ENCODE data around the gene CLPTM1L.
"Not testable (repeated sequence)": the region's sequence is repeated elsewhere in the genome, so short reads cannot be mapped to it uniquely, and the experiment has no call there.

CLPTM1L gene

DNA sequence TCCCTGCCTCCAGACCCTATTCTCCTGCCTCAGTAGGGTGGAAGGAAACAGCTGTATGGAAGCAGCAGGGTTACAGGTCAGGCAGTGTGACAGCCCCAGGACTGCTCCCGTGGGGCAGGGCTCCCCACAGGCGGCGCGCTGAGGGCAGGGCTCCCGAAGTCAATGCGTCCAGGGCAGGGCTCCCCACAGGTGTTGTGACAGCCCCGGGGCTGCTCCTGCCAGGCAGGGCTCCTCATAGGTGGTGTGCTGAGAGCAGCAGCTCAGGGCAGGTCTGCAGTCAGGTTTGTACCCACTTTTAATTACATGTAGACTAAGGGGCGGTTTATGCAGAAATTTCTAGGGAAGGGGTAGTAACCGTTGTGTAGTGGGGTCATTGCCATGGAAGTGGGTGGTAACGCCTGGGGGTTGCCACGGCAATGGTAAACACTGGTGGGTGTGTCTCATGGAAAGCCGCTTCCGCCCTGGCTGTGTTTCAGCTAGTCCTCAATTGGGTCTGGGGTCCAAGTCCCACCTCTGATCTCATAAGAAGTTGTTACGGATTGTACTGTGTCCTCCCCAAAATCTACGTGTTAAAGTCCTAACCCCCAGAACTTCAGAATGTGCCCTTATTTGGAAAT is 33.4 kb downstream of the CLPTM1L start:
- DNase-seq = no peak

DNA sequence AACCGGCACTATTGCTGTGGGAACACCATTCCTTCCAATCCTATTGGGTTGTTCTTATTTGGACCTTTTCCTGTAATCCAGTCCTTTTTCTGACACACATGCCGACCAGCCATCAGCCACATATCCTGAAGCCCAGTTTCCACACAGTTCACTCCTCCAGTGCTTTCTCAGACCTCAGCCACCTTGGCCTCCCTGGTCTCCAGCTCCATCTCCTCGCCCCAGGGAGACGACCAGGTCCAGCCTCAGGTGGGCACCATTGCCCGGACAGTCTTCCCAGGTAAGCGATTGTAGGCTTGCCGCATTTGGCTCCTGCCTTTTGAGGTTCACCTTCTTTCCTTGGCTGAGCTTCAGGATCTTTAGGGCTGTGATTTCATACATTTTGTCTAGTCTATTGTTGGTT is 34.8 kb downstream of the CLPTM1L start:
- DNase-seq = no peak

DNA sequence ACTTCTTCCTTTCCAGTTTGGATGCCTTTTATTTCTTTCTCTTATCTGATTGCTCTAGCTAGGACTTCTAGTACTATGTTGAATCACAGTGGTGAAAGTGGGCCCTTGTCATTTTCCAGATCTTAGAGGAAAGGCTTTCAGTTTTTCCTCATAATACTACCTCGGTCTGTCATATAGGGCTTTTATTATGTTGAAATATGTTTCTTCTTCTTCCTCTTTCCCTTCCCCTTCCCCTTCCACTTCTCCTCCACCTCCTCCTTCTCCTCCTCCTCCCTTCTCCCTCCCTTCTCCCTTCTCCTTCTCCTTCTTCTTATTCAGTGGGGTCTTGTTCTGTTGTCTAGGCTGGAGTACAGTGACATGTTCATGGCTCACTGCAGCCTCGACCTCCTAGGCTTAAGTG is 40.9 kb downstream of the CLPTM1L start:
- no peak for DNase-seq

- DNase-seq = no peak
These were observed 42.6 kb downstream of the CLPTM1L start for GRCh38 chr5:1302258-1302657.

GRCh38 chr5:1300581-1301083 is 44.3 kb downstream of the CLPTM1L start:
- no peak for DNase-seq

GRCh38 chr5:1299961-1300360 is 44.9 kb downstream of the CLPTM1L start:
- no peak for DNase-seq

GRCh38 chr5:1299511-1299850 is 45.4 kb downstream of the CLPTM1L start:
- DNase-seq = no peak

GRCh38 chr5:1298723-1299510 is 46.0 kb downstream of the CLPTM1L start:
- DNase-seq = no peak

DNA sequence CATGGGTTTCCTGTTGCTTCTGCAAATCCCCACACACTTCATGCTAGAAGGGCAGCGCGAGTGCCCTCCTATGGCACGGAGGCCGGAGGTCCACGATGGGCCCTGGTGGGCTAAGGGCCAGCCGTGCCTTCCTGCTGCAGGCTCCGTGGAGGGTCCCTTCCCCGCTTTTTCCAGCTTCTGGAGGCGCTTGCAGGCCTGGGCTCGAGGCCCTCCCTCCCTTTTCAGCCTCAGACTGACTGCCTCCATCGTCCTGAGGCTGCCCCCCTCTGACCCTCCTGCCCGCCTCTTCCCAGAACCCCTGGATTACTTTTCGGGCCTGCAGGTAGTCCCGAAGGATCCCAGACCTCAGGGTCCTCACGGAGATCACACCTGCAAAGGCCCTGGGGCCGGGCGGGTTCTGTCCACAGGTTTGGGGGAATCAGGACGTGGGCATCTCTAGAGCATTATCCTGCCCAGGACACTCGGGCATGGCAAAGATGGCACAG is 46.8 kb downstream of the CLPTM1L start:
- no peak for DNase-seq

GRCh38 chr5:1297243-1297642 is 47.7 kb downstream of the CLPTM1L start:
- no peak for DNase-seq

- no peak for DNase-seq
These were observed 49.3 kb downstream of the CLPTM1L start for GRCh38 chr5:1295650-1296037.

GRCh38 chr5:1294835-1295649 is 49.9 kb downstream of the CLPTM1L start, which contains the start of gene TERT:
Gene TERT (minus strand): TSS chr5:1295068. CDS start chr5:1294989, 79 bp downstream.
- DNase-seq = peak; percentile 70

DNA sequence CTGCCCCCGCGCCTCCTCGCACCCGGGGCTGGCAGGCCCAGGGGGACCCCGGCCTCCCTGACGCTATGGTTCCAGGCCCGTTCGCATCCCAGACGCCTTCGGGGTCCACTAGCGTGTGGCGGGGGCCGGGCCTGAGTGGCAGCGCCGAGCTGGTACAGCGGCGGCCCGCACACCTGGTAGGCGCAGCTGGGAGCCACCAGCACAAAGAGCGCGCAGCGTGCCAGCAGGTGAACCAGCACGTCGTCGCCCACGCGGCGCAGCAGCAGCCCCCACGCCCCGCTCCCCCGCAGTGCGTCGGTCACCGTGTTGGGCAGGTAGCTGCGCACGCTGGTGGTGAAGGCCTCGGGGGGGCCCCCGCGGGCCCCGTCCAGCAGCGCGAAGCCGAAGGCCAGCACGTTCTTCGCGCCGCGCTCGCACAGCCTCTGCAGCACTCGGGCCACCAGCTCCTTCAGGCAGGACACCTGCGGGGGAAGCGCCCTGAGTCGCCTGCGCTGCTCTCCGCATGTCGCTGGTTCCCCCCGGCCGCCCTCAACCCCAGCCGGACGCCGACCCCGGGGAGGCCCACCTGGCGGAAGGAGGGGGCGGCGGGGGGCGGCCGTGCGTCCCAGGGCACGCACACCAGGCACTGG is 50.6 kb downstream of the CLPTM1L start:
- DNase-seq = no peak

GRCh38 chr5:1293416-1294205 is 51.3 kb downstream of the CLPTM1L start:
- DNase-seq = no peak

DNA sequence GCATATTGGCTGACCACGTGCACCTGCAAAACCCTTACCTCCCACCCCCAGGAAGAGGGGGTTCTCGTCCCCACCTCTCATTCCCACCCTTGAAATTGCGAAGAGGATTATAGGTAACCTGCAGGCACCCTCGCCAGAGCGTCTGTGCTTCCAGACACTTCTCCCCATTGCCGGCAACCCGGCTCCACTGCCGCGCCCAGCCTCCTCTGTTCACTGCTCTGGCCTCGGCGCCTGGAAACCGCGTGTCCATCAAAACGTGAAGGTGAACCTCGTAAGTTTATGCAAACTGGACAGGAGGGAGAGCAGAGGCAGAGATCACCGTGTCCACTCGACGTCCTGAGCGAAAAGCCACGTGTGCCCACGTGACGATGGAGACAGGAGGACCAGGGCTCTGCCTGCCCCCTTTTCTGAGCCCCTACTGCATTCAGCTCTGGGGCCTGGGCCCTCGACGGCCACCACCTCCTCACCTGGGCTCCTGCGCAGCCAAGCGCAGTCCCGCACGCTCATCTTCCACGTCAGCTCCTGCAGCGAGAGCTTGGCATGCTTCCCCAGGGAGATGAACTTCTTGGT is 52.0 kb downstream of the CLPTM1L start:
- no peak for DNase-seq

- DNase-seq = no peak
These were observed 52.8 kb downstream of the CLPTM1L start for GRCh38 chr5:1292139-1292538.

GRCh38 chr5:1291611-1292080 is 53.3 kb downstream of the CLPTM1L start:
- no peak for DNase-seq

DNA sequence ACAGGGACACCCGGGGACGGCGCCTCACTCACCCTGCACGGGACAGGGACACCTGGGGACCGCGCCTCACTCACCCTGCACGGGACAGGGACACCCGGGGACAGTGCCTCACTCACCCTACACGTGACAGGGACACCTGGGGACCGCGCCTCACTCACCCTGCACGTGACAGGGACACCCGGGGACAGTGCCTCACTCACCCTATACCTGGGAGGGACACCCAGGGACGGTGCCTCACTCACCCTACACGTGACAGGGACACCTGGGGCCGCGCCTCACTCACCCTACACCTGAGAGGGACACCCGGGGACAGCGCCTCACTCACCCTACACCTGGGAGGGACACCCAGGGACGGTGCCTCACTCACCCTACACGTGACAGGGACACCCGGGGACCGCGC is 53.9 kb downstream of the CLPTM1L start:
- DNase-seq = not testable (repeated sequence)

DNA sequence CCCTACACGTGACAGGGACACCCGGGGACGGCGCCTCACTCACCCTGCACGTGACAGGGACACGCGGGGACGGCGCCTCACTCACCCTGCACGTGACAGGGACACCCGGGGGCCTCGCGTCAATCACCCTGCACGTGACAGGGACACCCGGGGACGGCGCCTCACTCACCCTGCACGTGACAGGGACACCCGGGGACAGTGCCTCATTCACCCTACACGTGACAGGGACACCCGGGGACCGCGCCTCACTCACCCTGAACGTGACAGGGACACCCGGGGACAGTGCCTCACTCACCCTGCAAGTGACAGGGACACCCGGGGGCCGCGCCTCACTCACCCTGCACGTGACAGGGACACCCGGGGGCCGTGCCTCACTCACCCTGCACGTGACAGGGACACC is 55.3 kb downstream of the CLPTM1L start:
- not testable (repeated sequence) for DNase-seq

DNA sequence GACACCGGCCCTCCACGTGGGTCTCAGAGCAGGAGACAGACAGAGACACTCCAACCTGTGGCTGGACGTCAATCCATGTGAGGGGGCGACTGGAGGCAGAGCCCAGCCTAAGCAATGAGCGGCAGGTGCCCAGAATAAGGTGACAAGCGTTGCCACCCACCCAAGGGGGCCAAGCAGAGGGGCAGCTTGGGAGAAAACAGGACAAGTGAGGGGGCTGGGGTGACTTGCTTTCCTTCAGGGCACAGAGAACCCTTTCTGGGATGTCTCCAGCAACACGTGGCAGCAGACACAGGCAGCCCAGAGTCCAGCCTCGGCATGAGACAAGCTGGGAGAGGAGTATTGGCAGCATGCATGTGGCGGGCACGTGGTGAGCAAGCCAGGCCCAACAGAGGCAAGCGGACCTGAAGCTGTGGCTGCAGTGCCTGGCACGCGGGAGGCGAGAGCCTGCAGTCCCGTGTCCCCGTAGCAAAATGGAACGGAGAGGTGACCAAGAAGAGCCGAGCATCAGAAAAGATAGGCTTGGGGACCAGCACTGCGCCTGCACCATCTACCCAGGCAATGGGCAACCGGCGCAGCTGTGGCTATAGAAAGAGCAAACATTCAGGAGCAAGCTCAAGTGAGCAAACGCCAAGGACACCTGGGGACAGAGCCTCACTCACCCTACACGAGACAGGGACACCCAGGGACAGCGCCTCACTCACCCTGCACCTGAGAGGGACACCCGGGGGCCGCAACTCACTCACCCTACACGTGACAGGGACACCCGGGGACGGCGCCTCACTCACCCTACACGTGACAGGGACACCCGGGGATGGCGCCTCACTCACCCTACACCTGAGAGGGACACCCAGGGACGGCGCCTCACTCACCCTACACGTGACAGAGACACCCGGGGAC is 56.2 kb downstream of the CLPTM1L start:
- DNase-seq = no peak

- no peak for DNase-seq
These were observed 59.0 kb downstream of the CLPTM1L start for GRCh38 chr5:1285883-1286291.

All from stimulated activated naive CD4-positive, alpha-beta T cell treated with Interleukin-2 at 50 U/mL for 16 hours (primary cell).